Measurements from ENCODE around the gene PPP1R36. TPM values are rescaled to one million over a fixed set of nuclear protein-coding genes. Genes with fewer than 3 reads are reported as not detected.
A peak's percentile ranks its signal among the peaks of the same experiment; 100 is the strongest.

Gene PPP1R36
- total and polyA plus RNA-seq, 2 of the 8 experiments (the other 6 are each of a cell fraction or from before 2014, with no cell fraction given) = 0.39 to 0.93 TPM

DNA sequence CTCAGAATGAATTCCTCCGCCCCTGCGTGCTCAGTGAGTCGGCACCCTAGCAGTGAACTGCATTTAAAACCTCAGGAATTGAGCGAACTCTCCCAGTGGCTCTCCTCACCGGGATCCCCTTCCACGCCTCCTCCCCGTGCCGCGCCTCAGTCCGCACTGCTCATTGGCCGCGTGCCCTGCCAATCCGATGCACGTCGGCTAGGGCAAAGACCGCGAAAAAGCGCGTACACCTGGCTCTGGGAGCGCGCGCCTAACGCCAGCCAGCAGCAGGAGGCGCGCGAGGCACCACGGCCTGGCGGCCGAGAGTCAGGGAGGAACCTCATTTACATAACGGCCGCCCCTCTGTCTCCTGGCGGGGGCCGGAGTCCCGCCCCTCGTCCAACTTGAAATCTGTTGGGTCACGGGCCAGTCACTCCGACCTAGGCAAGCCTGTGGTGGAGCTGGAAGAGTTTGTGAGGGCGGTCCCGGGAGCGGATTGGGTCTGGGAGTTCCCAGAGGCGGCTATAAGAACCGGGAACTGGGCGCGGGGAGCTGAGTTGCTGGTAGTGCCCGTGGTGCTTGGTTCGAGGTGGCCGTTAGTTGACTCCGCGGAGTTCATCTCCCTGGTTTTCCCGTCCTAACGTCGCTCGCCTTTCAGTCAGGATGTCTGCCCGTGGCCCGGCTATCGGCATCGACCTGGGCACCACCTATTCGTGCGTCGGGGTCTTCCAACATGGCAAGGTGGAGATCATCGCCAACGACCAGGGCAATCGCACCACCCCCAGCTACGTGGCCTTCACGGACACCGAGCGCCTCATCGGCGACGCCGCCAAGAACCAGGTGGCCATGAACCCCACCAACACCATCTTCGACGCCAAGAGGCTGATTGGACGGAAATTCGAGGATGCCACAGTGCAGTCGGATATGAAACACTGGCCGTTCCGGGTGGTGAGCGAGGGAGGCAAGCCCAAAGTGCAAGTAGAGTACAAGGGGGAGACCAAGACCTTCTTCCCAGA, 9.3 kb upstream of the PPP1R36 start, which contains the start of gene HSPA2 (continued):
- TF ChIP-seq, protein P1, sequence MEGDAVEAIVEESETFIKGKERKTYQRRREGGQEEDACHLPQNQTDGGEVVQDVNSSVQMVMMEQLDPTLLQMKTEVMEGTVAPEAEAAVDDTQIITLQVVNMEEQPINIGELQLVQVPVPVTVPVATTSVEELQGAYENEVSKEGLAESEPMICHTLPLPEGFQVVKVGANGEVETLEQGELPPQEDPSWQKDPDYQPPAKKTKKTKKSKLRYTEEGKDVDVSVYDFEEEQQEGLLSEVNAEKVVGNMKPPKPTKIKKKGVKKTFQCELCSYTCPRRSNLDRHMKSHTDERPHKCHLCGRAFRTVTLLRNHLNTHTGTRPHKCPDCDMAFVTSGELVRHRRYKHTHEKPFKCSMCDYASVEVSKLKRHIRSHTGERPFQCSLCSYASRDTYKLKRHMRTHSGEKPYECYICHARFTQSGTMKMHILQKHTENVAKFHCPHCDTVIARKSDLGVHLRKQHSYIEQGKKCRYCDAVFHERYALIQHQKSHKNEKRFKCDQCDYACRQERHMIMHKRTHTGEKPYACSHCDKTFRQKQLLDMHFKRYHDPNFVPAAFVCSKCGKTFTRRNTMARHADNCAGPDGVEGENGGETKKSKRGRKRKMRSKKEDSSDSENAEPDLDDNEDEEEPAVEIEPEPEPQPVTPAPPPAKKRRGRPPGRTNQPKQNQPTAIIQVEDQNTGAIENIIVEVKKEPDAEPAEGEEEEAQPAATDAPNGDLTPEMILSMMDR (IDR thresholded peaks at IDR 0.05; ENCODE audit: control extremely low read depth in 1 of 3, insufficient read depth in 1 of 3, low read depth in 1 of 3, low read length in 3 of 3) = peak; percentile 73 to 85 (median 83)
- TF ChIP-seq SP1 (IDR thresholded peaks at IDR 0.05; ENCODE audit: low read depth, low read length) (peak; percentile 95), NRF1 (IDR thresholded peaks at IDR 0.05; ENCODE audit: low read depth, low read length) (no peak; the same call in 1 of the 2 replicates), MAFK (IDR thresholded peaks at IDR 0.05; ENCODE audit: low read depth, low read length) (no peak), PHF8 (conservative IDR thresholded peaks at IDR 0.05; ENCODE audit: low read depth, low read length) (no peak; the same call in 1 of the 2 replicates), TAF7 (optimal IDR thresholded peaks at IDR 0.05; ENCODE audit: borderline replicate concordance, low read depth, low read length) (peak; percentile 72), CREB1 (IDR thresholded peaks at IDR 0.05) (peak; percentile 90), RAD21 (IDR thresholded peaks at IDR 0.05 in 1 of 2, conservative IDR thresholded peaks at IDR 0.05 in 1 of 2; ENCODE audit: low read depth in 2 of 2, low read length in 2 of 2) (peak; percentile 63 to 73), GTF2F1 (IDR thresholded peaks at IDR 0.05; ENCODE audit: borderline replicate concordance, low read depth, low read length) (peak; percentile 79), CTBP2 (IDR thresholded peaks at IDR 0.05; ENCODE audit: borderline replicate concordance, insufficient read depth, insufficient read length, low read length) (no peak), SIRT6 (IDR thresholded peaks at IDR 0.05; ENCODE audit: low read length) (no peak), TCF12 (IDR thresholded peaks at IDR 0.05; ENCODE audit: low read depth, low read length) (no peak), SRF (IDR thresholded peaks at IDR 0.05; ENCODE audit: low read depth, low read length) (no peak), CBX5 (IDR thresholded peaks at IDR 0.05; ENCODE audit: low read depth, low read length) (no peak), HDAC6 (IDR thresholded peaks at IDR 0.05; ENCODE audit: low read depth, low read length) (no peak), EGR1 (IDR thresholded peaks at IDR 0.05; ENCODE audit: borderline replicate concordance, low read depth, low read length) (no peak; the same call in 1 of the 2 replicates), YY1 (IDR thresholded peaks at IDR 0.05; ENCODE audit: low read depth, low read length) (0 out of 2 replicates have a peak, but pooled peaks have one; percentile 11), ASH2L (IDR thresholded peaks at IDR 0.05; ENCODE audit: low read length) (no peak)
- TF ChIP-seq, protein P2, sequence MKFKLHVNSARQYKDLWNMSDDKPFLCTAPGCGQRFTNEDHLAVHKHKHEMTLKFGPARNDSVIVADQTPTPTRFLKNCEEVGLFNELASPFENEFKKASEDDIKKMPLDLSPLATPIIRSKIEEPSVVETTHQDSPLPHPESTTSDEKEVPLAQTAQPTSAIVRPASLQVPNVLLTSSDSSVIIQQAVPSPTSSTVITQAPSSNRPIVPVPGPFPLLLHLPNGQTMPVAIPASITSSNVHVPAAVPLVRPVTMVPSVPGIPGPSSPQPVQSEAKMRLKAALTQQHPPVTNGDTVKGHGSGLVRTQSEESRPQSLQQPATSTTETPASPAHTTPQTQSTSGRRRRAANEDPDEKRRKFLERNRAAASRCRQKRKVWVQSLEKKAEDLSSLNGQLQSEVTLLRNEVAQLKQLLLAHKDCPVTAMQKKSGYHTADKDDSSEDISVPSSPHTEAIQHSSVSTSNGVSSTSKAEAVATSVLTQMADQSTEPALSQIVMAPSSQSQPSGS (IDR thresholded peaks at IDR 0.05; ENCODE audit: low read length) = no peak; the same call in 1 of the 2 replicates
